ENCODE results near the gene KCNAB3.

Gene KCNAB3

GRCh38 chr17:7950578-7950977 is 20.9 kb upstream of the KCNAB3 start:
- no peak for ATAC-seq
- Mint-ChIP-seq H3K27ac (peak overlapping the region; percentile 68), H3K4me3 (no peak overlapping the region), H3K36me3 (peaks cover 43% of the 10 kb centered on the region), H3K4me1 (peaks cover 16% of the 10 kb centered on the region), H3K9me3 (no peaks in the 10 kb centered on the region)
- DNase-seq (ENCODE audit: low spot score in 2 of 2), result no peak

GRCh38 chr17:7947651-7948050 is 18.0 kb upstream of the KCNAB3 start:
- no peak overlapping the region for H3K27ac Mint-ChIP-seq
- H3K4me3 Mint-ChIP-seq, result no peak overlapping the region
- no peak for DNase-seq (ENCODE audit: low spot score in 2 of 2)
- H3K9me3 Mint-ChIP-seq, result no peaks in the 10 kb centered on the region
- peaks cover 9% of the 10 kb centered on the region for H3K4me1 Mint-ChIP-seq
- no peak for ATAC-seq
- peaks cover 72% of the 10 kb centered on the region for H3K36me3 Mint-ChIP-seq

- Mint-ChIP-seq H3K9me3 (no peaks in the 10 kb centered on the region), H3K27ac (no peak overlapping the region), H3K4me1 (peaks cover 6% of the 10 kb centered on the region), H3K36me3 (peaks cover 84% of the 10 kb centered on the region), H3K4me3 (no peak overlapping the region)
- ATAC-seq, result no peak
- no peak for DNase-seq (ENCODE audit: low spot score in 2 of 2)
These were observed 16.8 kb upstream of the KCNAB3 start for GRCh38 chr17:7946441-7946840.

GRCh38 chr17:7945651-7946050 is 16.0 kb upstream of the KCNAB3 start:
- H3K27ac Mint-ChIP-seq, result no peak overlapping the region
- no peak for DNase-seq (ENCODE audit: low spot score in 2 of 2)
- no peaks in the 10 kb centered on the region for H3K9me3 Mint-ChIP-seq
- no peak overlapping the region for H3K4me3 Mint-ChIP-seq
- no peak for ATAC-seq
- H3K36me3 Mint-ChIP-seq, result peaks cover 92% of the 10 kb centered on the region
- no peaks in the 10 kb centered on the region for H3K4me1 Mint-ChIP-seq

GRCh38 chr17:7944326-7944725 is 14.7 kb upstream of the KCNAB3 start:
- Mint-ChIP-seq H3K36me3 (peaks cover 100% of the 10 kb centered on the region), H3K4me1 (no peaks in the 10 kb centered on the region), H3K4me3 (no peak overlapping the region), H3K27ac (no peak overlapping the region), H3K9me3 (no peaks in the 10 kb centered on the region)
- DNase-seq (ENCODE audit: low spot score in 2 of 2) (no peak), ATAC-seq (no peak)

- ATAC-seq, result no peak
- Mint-ChIP-seq H3K4me3 (no peak overlapping the region), H3K4me1 (no peaks in the 10 kb centered on the region), H3K36me3 (peaks cover 100% of the 10 kb centered on the region), H3K9me3 (no peaks in the 10 kb centered on the region), H3K27ac (no peak overlapping the region)
- no peak for DNase-seq (ENCODE audit: low spot score in 2 of 2)
These were observed 13.6 kb upstream of the KCNAB3 start for GRCh38 chr17:7943291-7943690.

- H3K9me3 Mint-ChIP-seq, result no peaks in the 10 kb centered on the region
- H3K27ac Mint-ChIP-seq, result no peak overlapping the region
- ATAC-seq (no peak), DNase-seq (ENCODE audit: low spot score in 2 of 2) (no peak)
- peaks cover 100% of the 10 kb centered on the region for H3K36me3 Mint-ChIP-seq
- peaks cover 6% of the 10 kb centered on the region for H3K4me1 Mint-ChIP-seq
- no peak overlapping the region for H3K4me3 Mint-ChIP-seq
These were observed 11.1 kb upstream of the KCNAB3 start for GRCh38 chr17:7940743-7941142.

GRCh38 chr17:7940034-7940433 is 10.4 kb upstream of the KCNAB3 start:
- no peak overlapping the region for H3K27ac Mint-ChIP-seq

GRCh38 chr17:7935859-7936258 is 6.2 kb upstream of the KCNAB3 start:
- ATAC-seq (no peak), DNase-seq (ENCODE audit: low spot score in 2 of 2) (no peak)
- no peak overlapping the region for H3K27ac Mint-ChIP-seq
- peaks cover 78% of the 10 kb centered on the region for H3K36me3 Mint-ChIP-seq
- no peaks in the 10 kb centered on the region for H3K9me3 Mint-ChIP-seq
- H3K4me1 Mint-ChIP-seq, result peaks cover 37% of the 10 kb centered on the region
- H3K4me3 Mint-ChIP-seq, result no peak overlapping the region

More at GRCh38 chr17:7940034-7940433, 10.4 kb upstream of the KCNAB3 start:
- Mint-ChIP-seq H3K4me3 (no peak overlapping the region), H3K9me3 (no peaks in the 10 kb centered on the region), H3K4me1 (peaks cover 6% of the 10 kb centered on the region), H3K36me3 (peaks cover 100% of the 10 kb centered on the region)
- no peak for DNase-seq (ENCODE audit: low spot score in 2 of 2)
- ATAC-seq, result no peak

GRCh38 chr17:7932949-7933348 is 3.3 kb upstream of the KCNAB3 start:
- H3K9me3 Mint-ChIP-seq, result no peaks in the 10 kb centered on the region
- DNase-seq (ENCODE audit: low spot score in 2 of 2) (peak in 1 of 2 donors; percentile 69), ATAC-seq (peak; percentile 35)
- H3K27ac Mint-ChIP-seq, result peak overlapping the region; percentile 96
- peaks cover 54% of the 10 kb centered on the region for H3K4me1 Mint-ChIP-seq
- peaks cover 58% of the 10 kb centered on the region for H3K36me3 Mint-ChIP-seq
- peak overlapping the region; percentile 94 for H3K4me3 Mint-ChIP-seq

- Mint-ChIP-seq H3K4me1 (peaks cover 57% of the 10 kb centered on the region), H3K9me3 (no peaks in the 10 kb centered on the region), H3K36me3 (peaks cover 53% of the 10 kb centered on the region), H3K27ac (peak overlapping the region; percentile 96), H3K4me3 (peak overlapping the region; percentile 94)
- DNase-seq (ENCODE audit: low spot score in 2 of 2), result peak in 1 of 2 donors; percentile 62
- peak; percentile 42 for ATAC-seq
These were observed 2.8 kb upstream of the KCNAB3 start for GRCh38 chr17:7932483-7932891.

- ATAC-seq, result peak; percentile 98
- H3K9me3 Mint-ChIP-seq, result no peaks in the 10 kb centered on the region
- DNase-seq (ENCODE audit: low spot score in 2 of 2), result peak; percentile 98 to 100
- peak within 1 kb of the TSS; percentile 96 for H3K27ac Mint-ChIP-seq
- H3K4me1 Mint-ChIP-seq, result peaks cover 57% of the 10 kb centered on the region
- H3K36me3 Mint-ChIP-seq, result peaks cover 47% of the 10 kb centered on the region
- peak within 1 kb of the TSS; percentile 94 for H3K4me3 Mint-ChIP-seq
These were observed 2.2 kb upstream of the KCNAB3 start, which contains the start of the genes CNTROB and TRAPPC1 for GRCh38 chr17:7931709-7932482. CNTROB (plus strand) TSS chr17:7932206; CDS start chr17:7933080, 874 bp downstream. TRAPPC1 (minus strand) TSS chr17:7931946; CDS start chr17:7931829, 117 bp downstream.

- DNase-seq (ENCODE audit: low spot score in 2 of 2) (no peak), ATAC-seq (no peak)
- Mint-ChIP-seq H3K36me3 (peaks cover 39% of the 10 kb centered on the region), H3K9me3 (no peaks in the 10 kb centered on the region), H3K4me1 (peaks cover 52% of the 10 kb centered on the region), H3K27ac (peak overlapping the region; percentile 96), H3K4me3 (peak overlapping the region; percentile 94)
These were observed 1.4 kb upstream of the KCNAB3 start for GRCh38 chr17:7930841-7931631.

GRCh38 chr17:7927596-7927995 is 2.1 kb downstream of the KCNAB3 start:
- peak overlapping the region; percentile 55 for H3K27ac Mint-ChIP-seq
- H3K4me3 Mint-ChIP-seq, result no peak overlapping the region
- peaks cover 36% of the 10 kb centered on the region for H3K4me1 Mint-ChIP-seq
- DNase-seq (ENCODE audit: low spot score in 2 of 2), result no peak
- no peaks in the 10 kb centered on the region for H3K9me3 Mint-ChIP-seq
- peaks cover 18% of the 10 kb centered on the region for H3K36me3 Mint-ChIP-seq
- ATAC-seq, result no peak

- DNase-seq (ENCODE audit: low spot score in 2 of 2), result peak; percentile 62 to 86
- peak overlapping the region; percentile 89 for H3K27ac Mint-ChIP-seq
- H3K9me3 Mint-ChIP-seq, result no peaks in the 10 kb centered on the region
- peak overlapping the region; percentile 72 for H3K4me3 Mint-ChIP-seq
- peak; percentile 93 for ATAC-seq
- peaks cover 25% of the 10 kb centered on the region for H3K4me1 Mint-ChIP-seq
- no peaks in the 10 kb centered on the region for H3K36me3 Mint-ChIP-seq
These were observed 6.6 kb downstream of the KCNAB3 start for GRCh38 chr17:7922845-7923628.
